Hematopoietic multipotent progenitor cell treated with erythropoietin and hydrocortisone succinate and interleukin-3 and kit ligand, for 8 days (in vitro differentiated cells): ENCODE results near the gene ACP2.

Source experiments
- DNase-seq: peaks from one replicate; pipeline ENCODE4 v3.0.0-alpha.2; 2015

ACP2 gene

DNA sequence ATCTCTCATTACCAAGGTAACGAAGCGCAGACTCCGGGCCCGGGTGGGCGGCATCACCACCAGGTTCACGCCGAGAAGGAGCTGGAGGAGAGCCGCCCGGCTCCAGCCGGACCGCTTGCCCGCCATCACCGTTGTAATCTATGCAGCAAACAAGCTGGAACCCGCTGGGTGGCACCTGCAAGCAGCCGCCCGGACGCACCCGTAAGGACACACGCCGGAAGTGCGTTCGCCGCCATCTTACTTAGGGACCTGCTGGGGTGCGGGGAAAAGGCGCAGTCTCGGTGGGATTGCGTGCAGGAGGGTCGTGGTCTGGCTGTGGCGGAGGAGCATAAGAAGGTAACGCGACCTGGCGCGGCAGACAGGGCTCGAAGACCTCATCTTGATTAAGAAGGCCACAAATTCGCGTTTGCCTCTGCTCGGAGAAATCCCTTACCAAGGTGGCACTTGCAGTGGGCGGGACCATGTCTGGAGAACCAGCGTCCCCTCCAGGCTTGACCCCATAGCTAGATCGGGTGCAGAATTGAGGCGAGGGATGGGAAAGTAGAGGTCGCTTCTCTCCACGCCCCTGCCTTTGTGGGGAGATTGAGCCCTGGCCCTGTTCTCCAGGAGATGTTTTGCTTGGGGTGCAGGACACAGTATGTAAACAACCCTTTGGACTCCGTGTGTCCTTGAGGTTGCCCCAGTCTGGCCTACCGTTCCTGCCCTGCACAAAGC lies at the start of gene ACP2:
Gene ACP2 (minus strand): TSS at position 151 of the 714 bp plus-strand sequence. CDS start 25 bp downstream, at position 126.
- peak; percentile 91 for DNase-seq

DNA sequence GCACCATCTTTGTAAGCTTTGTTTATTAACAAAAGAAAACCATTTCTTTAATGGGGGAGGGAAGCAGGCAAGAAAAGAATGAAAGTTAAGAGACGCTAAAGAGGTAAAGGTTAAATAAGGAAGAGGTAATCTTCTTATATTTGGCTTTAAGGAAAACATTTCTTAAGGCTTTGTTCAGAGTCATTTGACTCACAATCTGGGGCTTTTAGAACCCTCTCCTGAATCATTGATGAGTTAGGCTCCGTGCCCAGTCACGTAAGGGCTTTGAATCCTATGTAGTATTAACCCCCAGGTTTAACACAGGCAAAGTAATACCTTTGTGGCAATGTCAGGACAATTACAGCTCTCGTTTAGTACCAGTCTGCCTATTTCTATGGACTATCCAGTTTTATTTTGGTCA lies 47.4 kb upstream of the ACP2 start:
- DNase-seq, result no peak

GRCh38 chr11:47295385-47295784 lies 46.8 kb upstream of the ACP2 start:
- DNase-seq, result no peak

GRCh38 chr11:47289856-47290255 lies 41.2 kb upstream of the ACP2 start:
- no peak for DNase-seq

DNA sequence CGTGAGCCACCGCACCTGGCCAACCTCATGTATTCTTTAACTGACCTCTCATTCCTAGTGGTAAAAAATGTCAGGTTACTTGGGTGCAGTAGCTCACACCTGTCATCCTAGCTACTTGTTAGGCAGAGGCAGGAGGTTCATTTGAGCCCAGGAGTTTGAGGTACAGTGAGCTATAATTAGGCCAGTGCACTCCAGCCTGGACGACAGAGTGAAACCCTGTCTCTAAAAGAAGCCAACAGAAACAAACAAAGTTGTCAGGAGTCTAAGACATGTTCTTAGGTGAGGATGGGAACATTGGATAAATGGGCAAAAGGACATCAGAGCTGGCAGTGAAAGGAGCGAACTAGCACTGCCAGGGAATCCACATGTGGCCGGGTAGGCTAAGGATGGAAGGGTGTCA lies 39.5 kb upstream of the ACP2 start:
- no peak for DNase-seq

GRCh38 chr11:47285969-47286770 lies 37.6 kb upstream of the ACP2 start:
- DNase-seq, result no peak

DNA sequence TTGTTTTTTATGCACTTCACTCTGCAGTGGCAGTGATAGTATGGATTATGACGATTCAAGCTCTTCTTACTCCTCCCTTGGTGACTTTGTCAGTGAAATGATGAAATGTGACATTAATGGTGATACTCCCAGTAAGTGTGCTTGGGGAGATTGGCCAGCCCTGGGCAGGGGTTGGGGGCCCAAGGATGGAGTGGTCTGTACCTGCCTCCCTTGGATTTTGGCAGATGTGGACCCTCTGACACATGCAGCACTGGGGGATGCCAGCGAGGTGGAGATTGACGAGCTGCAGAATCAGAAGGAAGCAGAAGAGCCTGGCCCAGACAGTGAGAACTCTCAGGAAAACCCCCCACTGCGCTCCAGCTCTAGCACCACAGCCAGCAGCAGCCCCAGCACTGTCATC lies 35.5 kb upstream of the ACP2 start:
- DNase-seq, result no peak

DNA sequence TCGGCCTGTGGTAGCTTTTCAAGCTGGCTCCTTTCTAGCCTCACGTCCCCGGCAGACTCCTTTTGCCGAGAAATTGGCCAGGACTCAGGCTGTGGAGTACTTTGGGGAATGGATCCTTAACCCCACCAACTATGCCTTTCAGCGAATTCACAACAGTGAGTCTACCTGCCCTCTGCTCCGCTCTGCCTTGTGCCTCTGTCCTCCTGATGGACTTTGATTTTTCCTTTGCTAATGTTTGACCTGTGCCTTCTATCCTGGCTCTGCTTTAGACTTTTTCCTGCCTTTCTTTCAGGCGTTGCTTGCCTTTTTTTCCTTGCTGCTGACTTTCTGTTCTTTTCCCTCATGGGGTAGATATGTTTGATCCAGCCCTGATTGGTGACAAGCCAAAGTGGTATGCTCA lies 33.8 kb upstream of the ACP2 start:
- no peak for DNase-seq

- DNase-seq, result no peak
Observed at GRCh38 chr11:47280860-47281259, 32.2 kb upstream of the ACP2 start.

DNA sequence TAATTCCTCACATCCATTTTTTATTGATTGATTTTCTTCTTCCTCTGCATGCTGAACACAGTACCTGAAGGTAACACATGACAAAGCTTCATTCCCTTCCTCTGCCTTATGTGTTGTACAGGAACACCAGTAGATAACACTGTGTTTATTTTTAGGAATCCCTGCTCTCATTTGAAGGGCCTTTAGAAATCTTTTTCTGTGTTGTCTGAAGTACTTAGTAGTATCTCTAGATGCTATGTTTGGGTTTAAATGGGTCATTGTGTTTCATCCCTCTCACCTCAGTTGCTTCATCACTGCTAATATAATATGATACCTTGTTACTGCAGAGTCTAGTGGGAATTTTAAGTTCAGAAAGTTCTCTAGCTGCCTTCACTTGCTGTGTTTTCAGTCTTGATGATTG lies 31.5 kb upstream of the ACP2 start:
- no peak for DNase-seq

- no peak for DNase-seq
Observed at GRCh38 chr11:47278769-47279168, 30.2 kb upstream of the ACP2 start.

DNA sequence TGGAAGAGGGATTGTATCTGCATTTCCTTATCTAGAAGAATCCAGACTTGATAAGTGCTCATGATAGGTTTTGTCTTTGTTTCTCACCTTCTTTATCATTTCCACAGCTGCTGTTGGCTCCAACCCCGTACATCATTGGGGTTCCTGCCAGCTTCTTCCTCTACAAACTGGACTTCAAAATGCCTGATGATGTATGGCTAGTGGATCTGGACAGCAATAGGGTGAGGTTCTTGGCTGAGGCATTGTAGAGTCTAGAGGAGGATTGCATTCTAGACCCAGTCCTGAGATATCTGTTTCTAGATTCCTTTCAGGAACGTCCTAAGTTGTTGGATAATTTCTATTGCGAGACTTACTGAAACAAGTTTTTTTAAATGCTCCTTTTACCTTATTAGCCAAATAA lies 29.4 kb upstream of the ACP2 start:
- peak; percentile 25 for DNase-seq

- DNase-seq, result peak; percentile 65
Observed at GRCh38 chr11:47276923-47277322, 28.3 kb upstream of the ACP2 start.

DNA sequence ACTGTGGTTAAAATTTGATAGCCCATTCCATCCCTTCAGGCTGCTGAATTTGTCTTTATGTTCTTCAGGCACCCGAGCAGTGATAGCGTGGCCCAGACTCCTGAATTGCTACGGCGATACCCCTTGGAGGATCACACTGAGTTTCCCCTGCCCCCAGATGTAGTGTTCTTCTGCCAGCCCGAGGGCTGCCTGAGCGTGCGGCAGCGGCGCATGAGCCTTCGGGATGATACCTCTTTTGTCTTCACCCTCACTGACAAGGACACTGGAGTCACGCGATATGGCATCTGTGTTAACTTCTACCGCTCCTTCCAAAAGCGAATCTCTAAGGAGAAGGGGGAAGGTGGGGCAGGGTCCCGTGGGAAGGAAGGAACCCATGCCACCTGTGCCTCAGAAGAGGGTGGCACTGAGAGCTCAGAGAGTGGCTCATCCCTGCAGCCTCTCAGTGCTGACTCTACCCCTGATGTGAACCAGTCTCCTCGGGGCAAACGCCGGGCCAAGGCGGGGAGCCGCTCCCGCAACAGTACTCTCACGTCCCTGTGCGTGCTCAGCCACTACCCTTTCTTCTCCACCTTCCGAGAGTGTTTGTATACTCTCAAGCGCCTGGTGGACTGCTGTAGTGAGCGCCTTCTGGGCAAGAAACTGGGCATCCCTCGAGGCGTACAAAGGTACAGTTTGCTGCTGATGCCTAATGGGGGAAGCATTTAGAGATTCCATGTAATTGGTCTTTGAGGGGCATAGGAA lies 26.1 kb upstream of the ACP2 start:
- DNase-seq, result no peak

- peak; percentile 41 for DNase-seq
Observed at GRCh38 chr11:47272706-47273105, 24.1 kb upstream of the ACP2 start.

DNA sequence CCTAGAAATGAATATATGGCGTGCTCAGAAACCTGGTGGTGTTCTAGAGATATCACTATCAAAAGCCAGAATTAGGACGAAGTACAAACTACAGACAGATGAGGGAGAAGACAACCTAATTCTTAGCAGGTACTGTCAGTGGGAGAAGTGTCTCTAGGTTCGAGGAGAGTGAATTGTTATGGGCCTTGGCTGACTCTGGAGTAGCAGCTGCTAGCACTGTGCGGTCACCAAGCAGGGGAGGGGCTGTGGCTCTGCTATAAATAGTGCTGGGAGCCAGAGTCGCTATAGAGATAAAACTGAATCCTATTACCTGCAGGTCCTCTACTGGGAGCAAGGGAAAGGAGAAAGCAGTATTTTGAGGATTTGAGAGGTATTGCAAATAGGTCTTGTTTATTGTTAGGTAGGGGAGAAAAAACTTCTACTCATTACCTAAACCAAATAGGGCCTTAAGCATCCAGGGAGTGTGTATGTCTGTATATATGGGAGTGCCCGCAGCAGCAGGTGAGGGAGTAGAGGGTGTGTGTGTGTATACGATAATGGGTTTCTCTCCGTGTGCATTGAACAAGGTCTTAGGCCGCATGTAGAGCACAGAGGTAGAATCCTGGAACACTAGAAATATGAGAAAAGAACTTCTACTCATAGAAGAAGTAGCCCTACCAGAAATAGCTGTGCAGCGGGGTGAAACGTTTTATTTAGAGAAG lies 23.5 kb upstream of the ACP2 start:
- peak; percentile 48 for DNase-seq

- peak; percentile 15 for DNase-seq
Observed at GRCh38 chr11:47271328-47271727, 22.7 kb upstream of the ACP2 start.

GRCh38 chr11:47270331-47271271 lies 22.0 kb upstream of the ACP2 start:
- peak; percentile 66 for DNase-seq

DNA sequence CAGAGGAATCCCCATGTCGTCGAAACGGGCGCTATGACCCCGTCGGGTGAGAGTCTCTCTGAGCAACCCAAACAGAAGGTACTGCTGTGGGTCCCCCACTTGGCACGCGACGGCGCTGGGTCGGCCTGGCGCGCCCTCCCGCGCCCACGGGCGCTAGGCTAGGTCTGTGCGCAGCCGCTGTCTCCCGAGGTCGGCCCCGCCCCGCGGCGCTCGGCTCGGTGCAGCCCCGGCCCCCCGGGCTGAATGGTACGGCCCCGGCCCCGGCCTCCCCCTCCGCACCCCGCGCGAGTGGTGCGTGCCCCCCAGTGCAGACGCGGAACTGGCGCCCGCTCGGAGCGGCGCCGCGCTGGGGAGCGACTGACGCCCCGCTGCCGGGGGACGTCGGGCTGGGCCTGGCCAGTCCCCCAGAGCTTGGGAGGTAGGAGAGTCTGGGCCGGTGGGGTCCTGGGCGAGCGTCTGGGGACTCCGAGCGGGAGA lies 21.3 kb upstream of the ACP2 start, which contains the start of gene MADD:
Gene MADD (plus strand): TSS at position 305 of the 477 bp plus-strand sequence.
- peak; percentile 85 for DNase-seq

GRCh38 chr11:47269002-47269828 lies 20.6 kb upstream of the ACP2 start:
- peak; percentile 92 for DNase-seq
